Mucosa of descending colon (tissue), 3 donors: ENCODE results near the gene KCTD16. TPM values are rescaled to one million over a fixed set of nuclear protein-coding genes. Genes with fewer than 3 reads are reported as not detected.

Source experiments
- ATAC-seq: fragments of 200-7000 bp; cut with Tn5 transposase; one replicate; pipeline ENCODE4 v1.9.1; 2020; ENCODE audit warnings: mild to moderate bottlenecking, moderate library complexity
- DNase-seq, 3 donors: peaks; one replicate each; pipeline ENCODE4 v3.0.0-alpha.2; 2020
- H3K36me3 ChIP-seq: fragments of 200-600 bp; one replicate; pipeline ENCODE4 v1.8.0; 2021; ENCODE audit warnings: low read depth, mild to moderate bottlenecking
- H3K4me1 ChIP-seq: fragments of 200-600 bp; one replicate; pipeline ENCODE4 v1.8.0; 2021; ENCODE audit warnings: low read depth, mild to moderate bottlenecking
- H3K4me3 ChIP-seq: fragments of 200-600 bp; one replicate; pipeline ENCODE4 v1.8.0; 2021; ENCODE audit warnings: mild to moderate bottlenecking
- H3K9me3 ChIP-seq: fragments of 200-600 bp; one replicate; pipeline ENCODE4 v1.8.0; 2021; ENCODE audit warnings: mild to moderate bottlenecking
- CTCF ChIP-seq: fragments of 200-600 bp; IDR thresholded peaks from one replicate; pipeline ENCODE4 v1.8.0; 2022; ENCODE audit warnings: antibody characterized with exemption, mild to moderate bottlenecking
- intact Hi-C, 2 donors: fragments of 100-400 bp; cut with DNase I in 1 of 2; cut with micrococcal nuclease in 1 of 2; formaldehyde crosslinking; loops; one replicate each; pipeline versions ENCODE4 v1.11.0 to v1.11.1; 2022; cut with DNase I, micrococcal nuclease
- total RNA-seq, 3 donors: library from RNA; stranded (reverse); fragmentation: NEBNext Ultra II Directional in 2 of 3; extraction: Animal tissue kit (Norgen Biotek cat#: 25700) in 2 of 3; gene quantifications; one replicate each; pipeline versions ENCODE4 v1.2.1 to v1.2.4, GENCODE V29; 2021 to 2023
- donor health status: DM: no; HTN: no; CAD: no; lungs with moderate emphysema.
- donor health status: DM: no; HTN: no; CAD: no.
- donor health status: DM: no; HTN: yes; CAD: no.

The KCTD16 gene
- total RNA-seq, 3 donors from 2014 or later = 0.07 to 0.22 (median 0.12) TPM

GRCh38 chr5:144206141-144206540 is 35.5 kb downstream of the KCTD16 start:
- DNase-seq = no peak
- intact Hi-C loops = no loop called here
- ATAC-seq = no peak
- Histone ChIP-seq H3K4me1 (no peaks in the 10 kb centered on the region), H3K9me3 (no peaks in the 10 kb centered on the region), H3K36me3 (no peaks in the 10 kb centered on the region), H3K4me3 (no peak overlapping the region)
- no peak for TF ChIP-seq CTCF

GRCh38 chr5:144207875-144208444 is 37.3 kb downstream of the KCTD16 start:
- no peak for TF ChIP-seq CTCF
- no peaks in the 10 kb centered on the region for H3K9me3 ChIP-seq
- intact Hi-C loops = no loop called here
- no peak for ATAC-seq
- H3K4me3 ChIP-seq = no peak overlapping the region
- no peaks in the 10 kb centered on the region for H3K36me3 ChIP-seq
- H3K4me1 ChIP-seq = no peaks in the 10 kb centered on the region
- no peak for DNase-seq

GRCh38 chr5:144209361-144209760 is 38.7 kb downstream of the KCTD16 start:
- Histone ChIP-seq H3K4me3 (no peak overlapping the region), H3K4me1 (no peaks in the 10 kb centered on the region), H3K9me3 (no peaks in the 10 kb centered on the region), H3K36me3 (no peaks in the 10 kb centered on the region)
- TF ChIP-seq CTCF = no peak
- ATAC-seq (no peak), DNase-seq (no peak)
- intact Hi-C loops = no loop called here

- intact Hi-C loops = no loop called here
- H3K4me3 ChIP-seq = no peak overlapping the region
- ATAC-seq = no peak
Measured at GRCh38 chr5:144210655-144211054, 40.0 kb downstream of the KCTD16 start.

GRCh38 chr5:144219869-144220268 is 49.2 kb downstream of the KCTD16 start:
- DNase-seq (no peak), ATAC-seq (no peak)
- no peak for TF ChIP-seq CTCF
- Histone ChIP-seq H3K4me3 (no peak overlapping the region), H3K36me3 (no peaks in the 10 kb centered on the region), H3K9me3 (no peaks in the 10 kb centered on the region), H3K4me1 (no peaks in the 10 kb centered on the region)
- intact Hi-C loops = no loop called here

More at GRCh38 chr5:144210655-144211054, 40.0 kb downstream of the KCTD16 start:
- H3K36me3 ChIP-seq = no peaks in the 10 kb centered on the region
- DNase-seq = no peak
- no peaks in the 10 kb centered on the region for H3K9me3 ChIP-seq
- no peaks in the 10 kb centered on the region for H3K4me1 ChIP-seq
- no peak for TF ChIP-seq CTCF
